C4-2B (cell line): ENCODE data around the gene CAMTA1.

Source experiments
- CTCF ChIP-seq: fragments of 450-650 bp; conservative IDR thresholded peaks from 2 replicates; pipeline ENCODE4 v1.5.1; 2017; ENCODE audit warnings: mild to moderate bottlenecking
- ZFX ChIP-seq: fragments of 450-650 bp; IDR thresholded peaks from 2 replicates; pipeline ENCODE4 v1.6.1; 2017

- no peak for TF ChIP-seq CTCF
- no peak for TF ChIP-seq ZFX
These were observed 413.4 kb downstream of the CAMTA1 start for GRCh38 chr1:7198664-7199063.
